HepG2 (cell line): Measurements from ENCODE around the gene IFT172. TPM values are rescaled to one million over a fixed set of nuclear protein-coding genes. Genes with fewer than 3 reads are reported as not detected.
A peak's percentile ranks its signal among the peaks of the same experiment; 100 is the strongest.

Source experiments
- ATF6 ChIP-seq: sonication (generic); formaldehyde crosslinking; conservative IDR thresholded peaks from 2 replicates; pipeline ENCODE4 v1.4.0; 2020; ENCODE audit warnings: missing genetic modification reagents
- CSRNP2 ChIP-seq: sonication (generic); formaldehyde crosslinking; conservative IDR thresholded peaks from 2 replicates; pipeline ENCODE4 v1.8.0; 2022; ENCODE audit warnings: low read depth, missing genetic modification reagents
- EP300 ChIP-seq, 3 experiments: sonication (generic) in 1 of 3; formaldehyde crosslinking in 1 of 3; IDR thresholded peaks; 2 replicates each; pipeline versions ENCODE4 v1.5.1 to v1.6.1; 2011 to 2020; ENCODE audit warnings: low read depth in 2 of 3, low read length in 2 of 3, borderline replicate concordance in 1 of 3, improper control_type of control experiment in 1 of 3, mild to moderate bottlenecking in 1 of 3, missing genetic modification reagents in 1 of 3, moderate library complexity in 1 of 3
- GLI4 ChIP-seq: sonication (generic); formaldehyde crosslinking; IDR thresholded peaks from 2 replicates; pipeline ENCODE4 v1.5.1; 2020; ENCODE audit warnings: missing genetic modification reagents, mild to moderate bottlenecking, moderate library complexity, borderline replicate concordance
- JUN ChIP-seq: sonication (generic); formaldehyde crosslinking; IDR thresholded peaks from 2 replicates; pipeline ENCODE4 v1.4.0; 2020; ENCODE audit warnings: mild to moderate bottlenecking, missing genetic modification reagents
- MTF1 ChIP-seq: sonication (generic); formaldehyde crosslinking; IDR thresholded peaks from 2 replicates; pipeline ENCODE4 v1.5.0; 2020; ENCODE audit warnings: missing genetic modification reagents
- PTBP1 ChIP-seq: fragments of 200-400 bp; formaldehyde crosslinking; IDR thresholded peaks from 2 replicates; pipeline ENCODE4 v1.6.1; 2018; ENCODE audit warnings: low read length, low read depth; ENCODE audit not compliant: poor library complexity, severe bottlenecking
- RORA ChIP-seq: sonication (generic); formaldehyde crosslinking; IDR thresholded peaks from 2 replicates; pipeline ENCODE4 v1.5.0; 2020; ENCODE audit warnings: mild to moderate bottlenecking, missing genetic modification reagents, moderate library complexity
- RXRA ChIP-seq: sonication (generic); formaldehyde crosslinking; IDR thresholded peaks from 2 replicates; pipeline ENCODE4 v1.5.1; 2020; ENCODE audit warnings: missing genetic modification reagents
- SMAD3 ChIP-seq: sonication (generic); formaldehyde crosslinking; IDR thresholded peaks from 2 replicates; pipeline ENCODE4 v1.4.0; 2020; ENCODE audit warnings: missing genetic modification reagents
- TARDBP ChIP-seq: sonication (generic); formaldehyde crosslinking; IDR thresholded peaks from 2 replicates; pipeline ENCODE4 v1.8.0; 2022; ENCODE audit warnings: mild to moderate bottlenecking, missing genetic modification reagents
- TFE3 ChIP-seq: IDR thresholded peaks from 2 replicates; pipeline ENCODE4 v1.6.1; 2016
- ZBTB49 ChIP-seq: sonication (generic); formaldehyde crosslinking; IDR thresholded peaks from 2 replicates; pipeline ENCODE4 v1.4.0; 2020; ENCODE audit warnings: missing genetic modification reagents, borderline replicate concordance
- ZFP36L1 ChIP-seq: sonication (generic); formaldehyde crosslinking; IDR thresholded peaks from 2 replicates; pipeline ENCODE4 v1.8.0; 2022; ENCODE audit warnings: mild to moderate bottlenecking, missing genetic modification reagents, moderate library complexity
- ZFP62 ChIP-seq: sonication (generic); formaldehyde crosslinking; IDR thresholded peaks from 2 replicates; pipeline ENCODE4 v1.4.0; 2020; ENCODE audit warnings: missing genetic modification reagents
- ZFP82 ChIP-seq: sonication (generic); formaldehyde crosslinking; IDR thresholded peaks from 2 replicates; pipeline ENCODE4 v1.5.1; 2020; ENCODE audit warnings: mild to moderate bottlenecking, missing genetic modification reagents, borderline replicate concordance
- ZNF124 ChIP-seq: sonication (generic); formaldehyde crosslinking; IDR thresholded peaks from 2 replicates; pipeline ENCODE4 v1.4.0; 2020; ENCODE audit warnings: missing genetic modification reagents
- ZNF331 ChIP-seq: sonication (generic); formaldehyde crosslinking; IDR thresholded peaks from 2 replicates; pipeline ENCODE4 v1.4.0; 2020; ENCODE audit warnings: missing genetic modification reagents
- ZNF333 ChIP-seq: sonication (generic); formaldehyde crosslinking; IDR thresholded peaks from 2 replicates; pipeline ENCODE4 v1.4.0; 2020; ENCODE audit warnings: mild to moderate bottlenecking, missing genetic modification reagents, borderline replicate concordance
- ZNF431 ChIP-seq: sonication (generic); formaldehyde crosslinking; IDR thresholded peaks from 2 replicates; pipeline ENCODE4 v1.9.0; 2022; ENCODE audit warnings: missing genetic modification reagents, low read depth, mild to moderate bottlenecking, borderline replicate concordance
- ZNF446 ChIP-seq: sonication (generic); formaldehyde crosslinking; IDR thresholded peaks from 2 replicates; pipeline ENCODE4 v1.5.0; 2020; ENCODE audit warnings: mild to moderate bottlenecking, missing genetic modification reagents
- ZNF550 ChIP-seq: sonication (generic); formaldehyde crosslinking; IDR thresholded peaks from 2 replicates; pipeline ENCODE4 v1.4.0; 2020; ENCODE audit warnings: mild to moderate bottlenecking, missing genetic modification reagents, borderline replicate concordance
- ZSCAN25 ChIP-seq: sonication (generic); formaldehyde crosslinking; IDR thresholded peaks from 2 replicates; pipeline ENCODE4 v1.8.0; 2022; ENCODE audit warnings: mild to moderate bottlenecking, missing genetic modification reagents
- polyA plus RNA-seq, 8 experiments: library from polyadenylated mRNA; depleted of rRNA in 3 of 8; stranded (reverse) in 7 of 8; unstranded in 1 of 8; fragments of >200 nt; fragmentation: Illumina TruSeq in 4 of 8; extraction: Trizol in 4 of 8; gene quantifications; 2 replicates each; pipeline versions ENCODE4 v1.2.1 to v1.2.3, GENCODE V29; 2011 to 2016; ENCODE audit warnings: low read depth in 4 of 8, missing spikeins in 1 of 8, mixed read lengths in 1 of 8; ENCODE audit not compliant: insufficient read depth in 1 of 8
- total RNA-seq, 5 experiments: library from RNA; depleted of rRNA; stranded (reverse); fragments of >200 nt; fragmentation: Illumina TruSeq; extraction: Trizol; gene quantifications; 2 replicates each; pipeline ENCODE4 v1.2.3, GENCODE V29; 2016; ENCODE audit warnings: low read depth in 1 of 5

Gene IFT172
- total and polyA plus RNA-seq, 2 of the 13 experiments (the other 11 are each of a cell fraction or from before 2014, with no cell fraction given), result 21.6 to 35.7 TPM

GRCh38 chr2:27428978-27429541 is 60.5 kb downstream of the IFT172 start (continued):
- TF ChIP-seq ZNF550 (CRISPR knock-in tag) (no peak), PTBP1 (no peak), TARDBP (CRISPR knock-in tag) (no peak), TFE3 (peak; percentile 11; the same call in 1 of the 2 replicates), ZFP62 (CRISPR knock-in tag) (no peak), ZSCAN25 (CRISPR knock-in tag) (no peak), ZBTB49 (no peak), EP300 (IDR thresholded peaks at IDR 0.05; ENCODE audit: low read depth in 2 of 2, low read length in 2 of 2) (peak in 1 of 2 experiments; percentile 20; a peak in 1 of 4 replicates), EP300 (CRISPR knock-in tag; IDR thresholded peaks at IDR 0.05; ENCODE audit: borderline replicate concordance) (no peak), MTF1 (CRISPR knock-in tag) (no peak), ZNF431 (no peak), SMAD3 (CRISPR knock-in tag) (no peak), GLI4 (CRISPR knock-in tag) (no peak), RXRA (CRISPR knock-in tag) (peak; percentile 45; the same call in 1 of the 2 replicates), ATF6 (CRISPR knock-in tag) (no peak), ZNF446 (CRISPR knock-in tag) (no peak), ZNF331 (CRISPR knock-in tag) (0 out of 2 replicates have a peak, but pooled peaks have one; percentile 56), ZNF124 (CRISPR knock-in tag) (no peak), ZNF333 (CRISPR knock-in tag) (no peak), ZFP82 (no peak), CSRNP2 (CRISPR knock-in tag) (no peak), RORA (CRISPR knock-in tag) (no peak), ZFP36L1 (CRISPR knock-in tag) (no peak; the same call in 1 of the 2 replicates), JUN (CRISPR knock-in tag) (peak; percentile 61; the same call in 1 of the 2 replicates)
